ENCODE results near the gene CYP4B1. TPM values are rescaled to one million over a fixed set of nuclear protein-coding genes. Genes with fewer than 3 reads are reported as not detected.

CYP4B1 gene
- total and polyA plus RNA-seq, 2 donors (not counting 1 experiment from before 2014, with no cell fraction given): not detected

DNA sequence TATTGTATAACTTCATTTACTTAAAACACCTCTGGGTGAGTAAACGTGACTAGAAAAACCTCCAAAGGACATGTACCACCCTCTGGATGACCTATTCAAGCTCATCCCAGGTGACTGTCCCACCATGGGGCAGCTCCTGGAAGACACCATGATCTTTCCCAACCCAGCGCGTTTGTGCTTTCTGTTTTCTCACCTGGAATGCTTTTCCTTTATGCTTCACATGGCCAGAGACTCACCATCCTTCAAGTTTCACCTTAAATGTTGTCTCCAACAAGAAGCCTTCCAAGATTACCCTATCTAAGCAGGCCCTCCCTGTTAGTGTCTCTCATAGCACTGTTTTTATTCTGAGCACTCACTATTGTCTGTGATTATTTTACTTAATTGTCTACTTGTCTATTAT is 11.1 kb downstream of the CYP4B1 start:
- H3K9me3 ChIP-seq (ENCODE audit: control insufficient read depth, insufficient read depth, low read depth, low read length): no peaks in the 10 kb centered on the region
- H3K4me3 ChIP-seq (replicated peaks in 1 of 4; ENCODE audit: control extremely low read depth in 1 of 4, insufficient read depth in 1 of 4, low read depth in 3 of 4, low read length in 4 of 4): no peak overlapping the region
- H2AFZ ChIP-seq (ENCODE audit: low read length): no peak overlapping the region
- no peaks in the 10 kb centered on the region for H4K20me1 ChIP-seq (ENCODE audit: control insufficient read depth, extremely low read depth, insufficient read depth, low read length)
- TF ChIP-seq CTCF (conservative IDR thresholded peaks at IDR 0.05 in 1 of 2, IDR thresholded peaks at IDR 0.05 in 1 of 2; ENCODE audit: low read depth in 1 of 2, low read length in 2 of 2): no peak
- TF ChIP-seq EZH2 (IDR thresholded peaks at IDR 0.05; ENCODE audit: low read length, missing control alignments): no peak
- no peaks in the 10 kb centered on the region for H3K79me2 ChIP-seq (ENCODE audit: control insufficient read depth, insufficient read depth, low read length)
- H3K4me2 ChIP-seq (ENCODE audit: extremely low read depth, insufficient read depth, low read length): no peak overlapping the region
- no peak overlapping the region for H3K9ac ChIP-seq (ENCODE audit: insufficient read depth, low read length)
- no peak for DNase-seq (ENCODE audit: low read depth in 2 of 2)
- no peak overlapping the region for H3K27ac ChIP-seq (ENCODE audit: insufficient read depth, low read length)
- H3K27me3 ChIP-seq (ENCODE audit: control insufficient read depth, insufficient read depth, low read length): no peaks in the 10 kb centered on the region
- no peaks in the 10 kb centered on the region for H3K36me3 ChIP-seq (ENCODE audit: control insufficient read depth, insufficient read depth, low read length)
- H3K4me1 ChIP-seq (ENCODE audit: control insufficient read depth, extremely low read depth, insufficient read depth, low read length): no peaks in the 10 kb centered on the region

GRCh38 chr1:46810596-46810995 is 11.8 kb downstream of the CYP4B1 start:
- Histone ChIP-seq H3K27ac (ENCODE audit: insufficient read depth, low read length) (no peak overlapping the region), H3K79me2 (ENCODE audit: control insufficient read depth, insufficient read depth, low read length) (no peaks in the 10 kb centered on the region), H3K4me1 (ENCODE audit: control insufficient read depth, extremely low read depth, insufficient read depth, low read length) (no peaks in the 10 kb centered on the region), H3K36me3 (ENCODE audit: control insufficient read depth, insufficient read depth, low read length) (no peaks in the 10 kb centered on the region), H2AFZ (ENCODE audit: low read length) (no peak overlapping the region), H4K20me1 (ENCODE audit: control insufficient read depth, extremely low read depth, insufficient read depth, low read length) (no peaks in the 10 kb centered on the region), H3K27me3 (ENCODE audit: control insufficient read depth, insufficient read depth, low read length) (no peaks in the 10 kb centered on the region), H3K4me2 (ENCODE audit: extremely low read depth, insufficient read depth, low read length) (no peak overlapping the region), H3K4me3 (replicated peaks in 1 of 4; ENCODE audit: control extremely low read depth in 1 of 4, insufficient read depth in 1 of 4, low read depth in 3 of 4, low read length in 4 of 4) (no peak overlapping the region), H3K9me3 (ENCODE audit: control insufficient read depth, insufficient read depth, low read depth, low read length) (no peaks in the 10 kb centered on the region), H3K9ac (ENCODE audit: insufficient read depth, low read length) (no peak overlapping the region)
- DNase-seq (ENCODE audit: low read depth in 2 of 2): no peak
- TF ChIP-seq CTCF (conservative IDR thresholded peaks at IDR 0.05 in 1 of 2, IDR thresholded peaks at IDR 0.05 in 1 of 2; ENCODE audit: low read depth in 1 of 2, low read length in 2 of 2) (no peak), EZH2 (IDR thresholded peaks at IDR 0.05; ENCODE audit: low read length, missing control alignments) (no peak)

DNA sequence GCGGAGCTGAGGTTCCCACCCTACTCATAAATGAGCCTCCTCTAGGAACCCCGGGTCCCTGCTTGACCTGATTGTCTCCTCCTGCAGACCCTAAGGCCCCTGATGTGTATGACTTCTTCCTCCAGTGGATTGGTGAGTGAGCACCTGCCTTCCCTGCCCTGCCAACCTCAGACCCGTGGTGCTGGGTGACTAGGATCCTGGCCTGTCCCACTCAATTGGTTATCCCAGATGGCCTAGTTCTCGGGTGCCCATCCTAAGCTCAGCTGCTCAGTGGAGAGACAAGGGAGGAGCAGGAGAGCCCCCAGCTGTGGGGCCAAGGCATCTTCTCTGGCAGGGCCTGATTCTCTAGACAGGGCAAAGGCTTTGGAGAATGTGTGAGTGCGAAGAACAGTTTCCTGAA is 12.2 kb downstream of the CYP4B1 start:
- Histone ChIP-seq H3K4me1 (ENCODE audit: control insufficient read depth, extremely low read depth, insufficient read depth, low read length) (no peaks in the 10 kb centered on the region), H3K36me3 (ENCODE audit: control insufficient read depth, insufficient read depth, low read length) (no peaks in the 10 kb centered on the region), H3K9ac (ENCODE audit: insufficient read depth, low read length) (no peak overlapping the region), H4K20me1 (ENCODE audit: control insufficient read depth, extremely low read depth, insufficient read depth, low read length) (no peaks in the 10 kb centered on the region), H3K4me3 (replicated peaks in 1 of 4; ENCODE audit: control extremely low read depth in 1 of 4, insufficient read depth in 1 of 4, low read depth in 3 of 4, low read length in 4 of 4) (no peak overlapping the region), H3K9me3 (ENCODE audit: control insufficient read depth, insufficient read depth, low read depth, low read length) (no peaks in the 10 kb centered on the region), H2AFZ (ENCODE audit: low read length) (no peak overlapping the region), H3K27me3 (ENCODE audit: control insufficient read depth, insufficient read depth, low read length) (no peaks in the 10 kb centered on the region), H3K27ac (ENCODE audit: insufficient read depth, low read length) (no peak overlapping the region), H3K4me2 (ENCODE audit: extremely low read depth, insufficient read depth, low read length) (no peak overlapping the region), H3K79me2 (ENCODE audit: control insufficient read depth, insufficient read depth, low read length) (no peaks in the 10 kb centered on the region)
- no peak for DNase-seq (ENCODE audit: low read depth in 2 of 2)
- TF ChIP-seq EZH2 (IDR thresholded peaks at IDR 0.05; ENCODE audit: low read length, missing control alignments): no peak
- no peak for TF ChIP-seq CTCF (conservative IDR thresholded peaks at IDR 0.05 in 1 of 2, IDR thresholded peaks at IDR 0.05 in 1 of 2; ENCODE audit: low read depth in 1 of 2, low read length in 2 of 2)
